Measurements from ENCODE around the gene MAPK8IP2.

The MAPK8IP2 gene

GRCh38 chr22:50575426-50575941 lies 25.1 kb upstream of the MAPK8IP2 start:
- in situ Hi-C loops (cut with MboI; ENCODE audit: low pct_unique_long_range_greater_than_20kb, low sequenced_read_pairs, unreplicated experiment) = no loop called here
- TF ChIP-seq, protein P1, sequence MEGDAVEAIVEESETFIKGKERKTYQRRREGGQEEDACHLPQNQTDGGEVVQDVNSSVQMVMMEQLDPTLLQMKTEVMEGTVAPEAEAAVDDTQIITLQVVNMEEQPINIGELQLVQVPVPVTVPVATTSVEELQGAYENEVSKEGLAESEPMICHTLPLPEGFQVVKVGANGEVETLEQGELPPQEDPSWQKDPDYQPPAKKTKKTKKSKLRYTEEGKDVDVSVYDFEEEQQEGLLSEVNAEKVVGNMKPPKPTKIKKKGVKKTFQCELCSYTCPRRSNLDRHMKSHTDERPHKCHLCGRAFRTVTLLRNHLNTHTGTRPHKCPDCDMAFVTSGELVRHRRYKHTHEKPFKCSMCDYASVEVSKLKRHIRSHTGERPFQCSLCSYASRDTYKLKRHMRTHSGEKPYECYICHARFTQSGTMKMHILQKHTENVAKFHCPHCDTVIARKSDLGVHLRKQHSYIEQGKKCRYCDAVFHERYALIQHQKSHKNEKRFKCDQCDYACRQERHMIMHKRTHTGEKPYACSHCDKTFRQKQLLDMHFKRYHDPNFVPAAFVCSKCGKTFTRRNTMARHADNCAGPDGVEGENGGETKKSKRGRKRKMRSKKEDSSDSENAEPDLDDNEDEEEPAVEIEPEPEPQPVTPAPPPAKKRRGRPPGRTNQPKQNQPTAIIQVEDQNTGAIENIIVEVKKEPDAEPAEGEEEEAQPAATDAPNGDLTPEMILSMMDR (IDR thresholded peaks at IDR 0.05; ENCODE audit: extremely low read depth, insufficient read depth, missing control alignments) = no peak
- no peak for DNase-seq (ENCODE audit: low spot score)

DNA sequence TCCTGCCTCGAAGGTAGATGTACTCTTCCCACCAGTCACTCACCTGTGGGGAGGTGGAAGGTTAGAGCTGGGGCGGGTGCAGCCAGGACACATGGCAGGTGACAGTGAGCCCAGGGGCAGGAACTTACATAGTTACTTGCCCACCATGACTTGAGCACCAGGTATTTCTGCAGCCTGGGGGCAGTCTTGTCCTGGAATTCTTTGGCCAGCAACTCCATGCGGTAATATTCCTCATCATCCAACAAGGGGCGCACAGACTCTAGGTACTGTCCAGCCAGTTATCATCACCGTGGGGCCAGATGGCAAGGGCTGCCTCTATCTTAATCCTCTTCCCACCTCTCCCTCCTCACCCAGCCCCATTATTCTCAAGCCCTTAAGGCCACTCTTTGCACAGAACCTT lies 24.5 kb upstream of the MAPK8IP2 start:
- in situ Hi-C loops (cut with MboI; ENCODE audit: low pct_unique_long_range_greater_than_20kb, low sequenced_read_pairs, unreplicated experiment) = no loop called here
- TF ChIP-seq, protein P1 (IDR thresholded peaks at IDR 0.05; ENCODE audit: extremely low read depth, insufficient read depth, missing control alignments) = no peak
- no peak for DNase-seq (ENCODE audit: low spot score)

DNA sequence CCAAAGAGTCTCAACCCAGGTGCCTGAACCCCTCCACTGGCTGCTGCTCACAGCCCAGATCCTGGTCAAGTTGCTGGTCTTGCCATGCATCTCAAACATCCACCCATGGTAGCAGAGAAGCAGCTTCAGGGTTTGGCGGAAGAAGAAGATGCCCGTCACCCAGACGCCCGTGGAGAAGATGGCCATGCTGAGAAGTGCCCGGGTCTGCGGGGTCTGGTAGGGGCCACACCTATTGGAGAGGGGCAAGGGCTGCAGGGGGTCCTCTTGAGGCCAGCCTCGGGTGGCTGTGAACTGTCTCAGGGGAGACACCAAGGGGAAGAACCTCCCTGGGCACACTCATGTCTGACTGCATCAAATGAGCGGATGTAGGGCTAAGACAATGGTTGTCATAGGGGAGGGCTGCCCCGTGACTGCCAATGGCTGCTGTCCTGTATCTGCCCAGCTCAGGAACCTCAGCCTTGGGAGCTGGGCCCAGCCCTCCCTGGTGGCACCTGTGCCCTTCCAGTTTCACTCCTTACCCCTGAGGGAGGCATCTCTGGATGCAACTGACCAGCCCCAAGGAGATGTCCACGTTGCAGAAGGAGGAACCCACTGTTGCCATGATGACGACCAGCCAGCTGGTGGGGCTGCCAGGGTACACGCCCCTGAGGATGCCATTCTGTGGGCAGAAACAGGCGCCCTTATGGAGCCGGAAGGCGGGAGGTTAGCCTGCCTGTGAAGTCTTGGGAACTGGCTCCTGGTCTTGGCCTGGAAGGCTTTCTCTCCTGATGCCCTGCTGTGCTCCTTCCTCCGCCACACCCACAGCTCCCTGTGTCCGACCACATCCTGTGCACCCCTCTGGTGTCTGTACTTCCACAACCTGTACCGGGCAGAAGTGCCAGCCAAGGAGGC lies 23.5 kb upstream of the MAPK8IP2 start:
- no peak for DNase-seq (ENCODE audit: low spot score)
- in situ Hi-C loops (cut with MboI; ENCODE audit: low pct_unique_long_range_greater_than_20kb, low sequenced_read_pairs, unreplicated experiment) = no loop called here
- TF ChIP-seq, protein P1 (IDR thresholded peaks at IDR 0.05; ENCODE audit: extremely low read depth, insufficient read depth, missing control alignments) = no peak

GRCh38 chr22:50577697-50577986 lies 23.0 kb upstream of the MAPK8IP2 start:
- DNase-seq (ENCODE audit: low spot score) = no peak
- in situ Hi-C loops (cut with MboI; ENCODE audit: low pct_unique_long_range_greater_than_20kb, low sequenced_read_pairs, unreplicated experiment) = no loop called here
- TF ChIP-seq, protein P1 (IDR thresholded peaks at IDR 0.05; ENCODE audit: extremely low read depth, insufficient read depth, missing control alignments) = no peak

DNA sequence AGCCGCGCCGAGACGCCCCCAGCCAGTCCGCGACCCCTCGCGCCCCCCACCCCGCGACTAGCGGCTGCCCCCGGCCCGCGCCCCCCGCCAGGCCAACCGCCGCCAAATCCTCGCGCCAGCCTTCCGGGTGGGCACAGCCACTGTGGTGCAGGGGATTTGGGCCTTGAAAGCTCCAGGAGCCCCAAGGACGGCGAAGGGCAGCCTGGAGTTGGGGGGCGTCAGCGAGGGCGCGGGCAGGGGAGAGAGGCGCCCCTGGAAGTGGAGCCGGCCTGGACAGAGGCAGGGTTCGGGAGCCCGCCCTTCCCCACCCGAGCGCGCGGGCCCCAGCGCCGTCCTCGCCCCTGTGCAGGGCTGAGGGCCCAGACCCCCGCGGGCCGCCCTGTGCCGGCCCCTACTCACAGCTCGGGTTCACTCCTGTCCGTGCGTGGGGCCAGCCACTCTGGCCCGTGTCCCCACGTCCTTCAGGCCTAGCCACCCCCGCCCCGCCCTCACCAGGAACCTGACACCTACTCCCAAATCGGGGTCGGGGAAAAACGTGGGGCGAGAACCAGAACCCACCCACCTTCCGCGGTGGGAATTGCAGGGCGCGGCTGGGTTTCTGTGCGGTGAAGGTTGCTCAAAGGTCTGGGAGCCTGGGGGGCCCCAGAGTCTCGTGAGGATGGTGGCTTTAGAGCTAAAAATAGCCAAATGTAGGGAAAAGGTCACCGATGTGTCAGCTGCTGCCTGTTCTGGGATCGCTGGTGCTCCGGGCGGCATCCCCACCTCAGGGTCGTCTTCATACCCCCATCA lies 22.4 kb upstream of the MAPK8IP2 start, which contains the start of gene CPT1B:
Gene CPT1B (minus strand): TSS at position 441 of the 789 bp plus-strand sequence. CDS start 512 bp downstream, outside the sequence.
- in situ Hi-C loops (cut with MboI; ENCODE audit: low pct_unique_long_range_greater_than_20kb, low sequenced_read_pairs, unreplicated experiment) = no loop called here
- no peak for DNase-seq (ENCODE audit: low spot score)
- TF ChIP-seq, protein P1 (IDR thresholded peaks at IDR 0.05; ENCODE audit: extremely low read depth, insufficient read depth, missing control alignments) = no peak

- no peak for DNase-seq (ENCODE audit: low spot score)
- in situ Hi-C loops (cut with MboI; ENCODE audit: low pct_unique_long_range_greater_than_20kb, low sequenced_read_pairs, unreplicated experiment) = no loop called here
- TF ChIP-seq, protein P1 (IDR thresholded peaks at IDR 0.05; ENCODE audit: extremely low read depth, insufficient read depth, missing control alignments) = no peak
These were observed 21.8 kb upstream of the MAPK8IP2 start for GRCh38 chr22:50578776-50579310.

Data from GM13977 (cell line).